H9 (cell line): ENCODE results near the gene TRAF2. TPM values are rescaled to one million over a fixed set of nuclear protein-coding genes. Genes with fewer than 3 reads are reported as not detected.

Experiments used
- DNase-seq: peaks from one replicate; pipeline ENCODE4 v3.0.0-alpha.2; 2017
- H2AFZ ChIP-seq: one replicate; pipeline ENCODE4 v1.6.1; 2013; ENCODE audit warnings: mild to moderate bottlenecking, low read length, control low read depth, moderate library complexity
- H2AK5ac ChIP-seq: 2 replicates; pipeline ENCODE4 v1.6.1; 2013; ENCODE audit warnings: low read length, control low read depth, mixed read lengths; ENCODE audit not compliant: insufficient read length
- H2BK120ac ChIP-seq: one replicate; pipeline ENCODE4 v1.6.1; 2013; ENCODE audit warnings: low read depth, mild to moderate bottlenecking, low read length, control low read depth, inconsistent platforms; ENCODE audit not compliant: poor library complexity, severe bottlenecking
- H2BK12ac ChIP-seq: 2 replicates; pipeline ENCODE4 v1.6.1; 2013; ENCODE audit warnings: low read length, control low read depth, mixed read lengths, low read depth; ENCODE audit not compliant: insufficient read length
- H2BK15ac ChIP-seq: 2 replicates; pipeline ENCODE4 v1.6.1; 2013; ENCODE audit warnings: low read depth, low read length, control low read depth
- H2BK20ac ChIP-seq: one replicate; pipeline ENCODE4 v1.6.1; 2013; ENCODE audit warnings: low read depth, mild to moderate bottlenecking, low read length, control low read depth, inconsistent platforms; ENCODE audit not compliant: poor library complexity, severe bottlenecking
- H2BK5ac ChIP-seq: 2 replicates; pipeline ENCODE4 v1.6.1; 2013; ENCODE audit warnings: low read length, control low read depth, mixed read lengths; ENCODE audit not compliant: insufficient read length
- H3K14ac ChIP-seq: 2 replicates; pipeline ENCODE4 v1.6.1; 2013; ENCODE audit warnings: low read length, control low read depth; ENCODE audit not compliant: insufficient read depth
- H3K18ac ChIP-seq: 2 replicates; pipeline ENCODE4 v1.6.1; 2013; ENCODE audit warnings: low read depth, mild to moderate bottlenecking, mixed read lengths, low read length, control low read depth; ENCODE audit not compliant: insufficient read length
- H3K23ac ChIP-seq: 2 replicates; pipeline ENCODE4 v1.6.1; 2013; ENCODE audit warnings: low read length, control low read depth, mixed read lengths, low read depth; ENCODE audit not compliant: insufficient read length
- H3K23me2 ChIP-seq: 2 replicates; pipeline ENCODE4 v1.6.1; 2013; ENCODE audit warnings: low read depth, mild to moderate bottlenecking, mixed read lengths, low read length, control low read depth; ENCODE audit not compliant: insufficient read length, poor library complexity, severe bottlenecking
- H3K27ac ChIP-seq: 2 replicates; pipeline ENCODE4 v1.5.1; 2013; ENCODE audit warnings: low read length, control low read depth, mixed read lengths, low read depth; ENCODE audit not compliant: insufficient read length
- H3K27me3 ChIP-seq: 2 replicates; pipeline ENCODE4 v1.6.1; 2013; ENCODE audit warnings: low read length, control low read depth, inconsistent platforms; ENCODE audit not compliant: insufficient read depth
- H3K4ac ChIP-seq: 2 replicates; pipeline ENCODE4 v1.6.1; 2013; ENCODE audit warnings: low read depth, mild to moderate bottlenecking, control low read depth, inconsistent platforms, low read length, moderate library complexity
- H3K4me1 ChIP-seq: 2 replicates; pipeline ENCODE4 v1.6.1; 2013; ENCODE audit warnings: low read length, control low read depth, inconsistent platforms; ENCODE audit not compliant: insufficient read depth
- H3K4me2 ChIP-seq: 2 replicates; pipeline ENCODE4 v1.6.1; 2013; ENCODE audit warnings: low read length, control low read depth, mixed read lengths; ENCODE audit not compliant: insufficient read length, insufficient read depth
- H3K56ac ChIP-seq: 2 replicates; pipeline ENCODE4 v1.6.1; 2013; ENCODE audit warnings: low read depth, mild to moderate bottlenecking, mixed read lengths, low read length, control low read depth; ENCODE audit not compliant: insufficient read length
- H3K79me1 ChIP-seq: 2 replicates; pipeline ENCODE4 v1.6.1; 2013; ENCODE audit warnings: low read depth, mild to moderate bottlenecking, moderate library complexity, low read length, control low read depth, inconsistent platforms; ENCODE audit not compliant: insufficient read depth, poor library complexity, severe bottlenecking
- H3K79me2 ChIP-seq: 2 replicates; pipeline ENCODE4 v1.6.1; 2013; ENCODE audit warnings: low read length, control low read depth, inconsistent platforms; ENCODE audit not compliant: insufficient read depth
- H3K9ac ChIP-seq: 2 replicates; pipeline ENCODE4 v1.6.1; 2013; ENCODE audit warnings: low read length, control low read depth, mixed read lengths; ENCODE audit not compliant: insufficient read length; ENCODE audit errors: extremely low read depth
- H3K9me3 ChIP-seq: one replicate; pipeline ENCODE4 v1.6.1; 2013; ENCODE audit warnings: low read depth, low read length, inconsistent platforms; ENCODE audit not compliant: control insufficient read depth
- H3T11ph ChIP-seq: one replicate; pipeline ENCODE4 v1.6.1; 2013; ENCODE audit warnings: mild to moderate bottlenecking, low read length, control low read depth, inconsistent platforms
- H4K20me1 ChIP-seq: one replicate; pipeline ENCODE4 v1.6.1; 2013; ENCODE audit not compliant: control insufficient read depth, insufficient read length, insufficient read depth
- H4K5ac ChIP-seq: 2 replicates; pipeline ENCODE4 v1.6.1; 2013; ENCODE audit warnings: low read depth, mild to moderate bottlenecking, mixed read lengths, low read length, control low read depth; ENCODE audit not compliant: insufficient read length
- H4K8ac ChIP-seq: replicated peaks from 2 replicates; pipeline ENCODE4 v1.6.1; 2013; ENCODE audit warnings: low read length, control low read depth, mixed read lengths, low read depth; ENCODE audit not compliant: insufficient read length
- H4K91ac ChIP-seq: 2 replicates; pipeline ENCODE4 v1.6.1; 2013; ENCODE audit warnings: low read depth, mild to moderate bottlenecking, moderate library complexity, mixed read lengths, low read length, control low read depth; ENCODE audit not compliant: insufficient read length
- H3K27ac Mint-ChIP-seq, 3 experiments: 2 replicates in 2 of 3; 3 replicates in 1 of 3; pipeline ENCODE4 v1.8.0; 2020 to 2021; ENCODE audit warnings: mixed read lengths in 3 of 3, mild to moderate bottlenecking in 1 of 3, moderate library complexity in 1 of 3
- H3K27me3 Mint-ChIP-seq: 2 replicates; pipeline ENCODE4 v1.8.0; 2021; ENCODE audit warnings: low read depth, mild to moderate bottlenecking, moderate library complexity, mixed read lengths
- H3K36me3 Mint-ChIP-seq, 3 experiments: 2 replicates in 2 of 3; 3 replicates in 1 of 3; pipeline ENCODE4 v1.8.0; 2020 to 2021; ENCODE audit warnings: low read depth in 3 of 3, mixed read lengths in 3 of 3; ENCODE audit not compliant: insufficient read depth in 1 of 3
- H3K4me1 Mint-ChIP-seq, 2 experiments: 2 replicates each; pipeline ENCODE4 v1.8.0; 2020; ENCODE audit warnings: mixed read lengths in 2 of 2
- H3K4me3 Mint-ChIP-seq, 2 experiments: 2 replicates in 1 of 2; 3 replicates in 1 of 2; pipeline ENCODE4 v1.8.0; 2020 to 2021; ENCODE audit warnings: mild to moderate bottlenecking in 2 of 2, mixed read lengths in 2 of 2, moderate library complexity in 1 of 2
- H3K9me3 Mint-ChIP-seq, 2 experiments: 2 replicates in 1 of 2; 3 replicates in 1 of 2; pipeline ENCODE4 v1.8.0; 2020; ENCODE audit warnings: mild to moderate bottlenecking in 2 of 2, mixed read lengths in 2 of 2, moderate library complexity in 1 of 2
- WGBS: extraction: QIAGEN DNeasy Blood & Tissue Kit; methylation state at CpG from one replicate; pipeline ENCODE4 v1.1.7; 2013; ENCODE audit warnings: missing lambda C conversion rate, low lambda C conversion rate, mixed read lengths; ENCODE audit not compliant: insufficient read length; ENCODE audit errors: extremely low coverage; 5-methylcytosine and 5-hydroxymethylcytosine counted together
- total RNA-seq: library from RNA; stranded (reverse); gene quantifications from 2 replicates; pipeline ENCODE4 v1.2.1, GENCODE V29; 2021
- TF ChIP-seq, protein P1 (sequence below): fragments of 200-600 bp; sonication (generic); conservative IDR thresholded peaks from 3 replicates; pipeline ENCODE4 v1.8.0; 2021; ENCODE audit warnings: antibody characterized with exemption, mild to moderate bottlenecking

Gene TRAF2
- total RNA-seq, 1 experiment from 2014 or later, result 48.8 TPM

DNA sequence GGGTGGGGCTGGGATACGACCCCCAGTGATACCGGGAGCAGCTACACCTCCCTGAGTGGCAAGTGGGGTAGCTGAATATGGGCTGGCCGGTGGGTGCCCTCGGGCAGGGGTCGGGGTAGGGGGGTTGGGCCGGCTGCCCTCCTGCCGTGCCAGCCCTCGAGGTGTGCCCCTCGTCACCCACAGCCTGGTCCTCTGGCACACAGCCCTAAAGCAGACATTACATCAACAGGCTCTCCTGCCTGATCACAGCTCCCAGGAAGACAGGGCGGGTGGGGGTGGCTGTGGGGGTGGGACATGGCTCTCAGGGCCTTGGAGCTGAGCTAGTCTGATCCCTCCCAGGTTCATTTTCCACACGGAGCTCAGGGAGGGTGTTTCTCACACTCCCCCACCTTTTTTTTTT, 35.0 kb downstream of the TRAF2 start:
- H3K4ac ChIP-seq, result no peak overlapping the region
- Mint-ChIP-seq H3K36me3 (peaks cover 35 to 72% (median 66%) of the 10 kb centered on the region in 3 experiments; a peak in 6 of 7 replicates), H3K9me3 (no peaks in the 10 kb centered on the region), H3K27me3 (no peaks in the 10 kb centered on the region), H3K27ac (no peak overlapping the region), H3K4me1 (no peaks in the 10 kb centered on the region), H3K4me3 (no peak overlapping the region)
- no peak overlapping the region for H3K56ac ChIP-seq
- H4K5ac ChIP-seq, result no peak overlapping the region
- no peak overlapping the region for H2BK120ac ChIP-seq
- peak; percentile 20 for DNase-seq
- H3K9me3 ChIP-seq, result no peaks in the 10 kb centered on the region
- TF ChIP-seq, protein P1, sequence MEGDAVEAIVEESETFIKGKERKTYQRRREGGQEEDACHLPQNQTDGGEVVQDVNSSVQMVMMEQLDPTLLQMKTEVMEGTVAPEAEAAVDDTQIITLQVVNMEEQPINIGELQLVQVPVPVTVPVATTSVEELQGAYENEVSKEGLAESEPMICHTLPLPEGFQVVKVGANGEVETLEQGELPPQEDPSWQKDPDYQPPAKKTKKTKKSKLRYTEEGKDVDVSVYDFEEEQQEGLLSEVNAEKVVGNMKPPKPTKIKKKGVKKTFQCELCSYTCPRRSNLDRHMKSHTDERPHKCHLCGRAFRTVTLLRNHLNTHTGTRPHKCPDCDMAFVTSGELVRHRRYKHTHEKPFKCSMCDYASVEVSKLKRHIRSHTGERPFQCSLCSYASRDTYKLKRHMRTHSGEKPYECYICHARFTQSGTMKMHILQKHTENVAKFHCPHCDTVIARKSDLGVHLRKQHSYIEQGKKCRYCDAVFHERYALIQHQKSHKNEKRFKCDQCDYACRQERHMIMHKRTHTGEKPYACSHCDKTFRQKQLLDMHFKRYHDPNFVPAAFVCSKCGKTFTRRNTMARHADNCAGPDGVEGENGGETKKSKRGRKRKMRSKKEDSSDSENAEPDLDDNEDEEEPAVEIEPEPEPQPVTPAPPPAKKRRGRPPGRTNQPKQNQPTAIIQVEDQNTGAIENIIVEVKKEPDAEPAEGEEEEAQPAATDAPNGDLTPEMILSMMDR, result no peak
- H3K14ac ChIP-seq, result no peak overlapping the region
- no peak overlapping the region for H3K4me2 ChIP-seq
- no peak overlapping the region for H2BK15ac ChIP-seq
- no peaks in the 10 kb centered on the region for H3K4me1 ChIP-seq
- H3K23me2 ChIP-seq, result no peaks in the 10 kb centered on the region
- no peaks in the 10 kb centered on the region for H3K79me1 ChIP-seq
- H3K23ac ChIP-seq, result no peak overlapping the region
- H2BK20ac ChIP-seq, result no peak overlapping the region
- no peaks in the 10 kb centered on the region for H3K27me3 ChIP-seq
- no peak overlapping the region for H3K27ac ChIP-seq
- no peak overlapping the region for H3T11ph ChIP-seq
- H2AFZ ChIP-seq, result no peak overlapping the region
- H3K79me2 ChIP-seq, result no peaks in the 10 kb centered on the region
- H4K8ac ChIP-seq, result no peak overlapping the region
- H3K18ac ChIP-seq, result no peak overlapping the region
- H2AK5ac ChIP-seq, result no peak overlapping the region
- no peak overlapping the region for H3K9ac ChIP-seq
- no peak overlapping the region for H2BK5ac ChIP-seq
- no CpG with 5 or more reads among the region's 11 CpGs for WGBS
- H2BK12ac ChIP-seq, result no peak overlapping the region
- H4K91ac ChIP-seq, result no peak overlapping the region
- H4K20me1 ChIP-seq, result no peaks in the 10 kb centered on the region
